Naive B cell (primary cell): Measurements from ENCODE around the gene LRRC4C. TPM values are rescaled to one million over a fixed set of nuclear protein-coding genes. Genes with fewer than 3 reads are reported as not detected.

Source experiments
- ATAC-seq, 2 donors: fragments of 150-1000 bp; cut with Tn5 transposase; 2 replicates each; pipeline ENCODE4 v1.10.0; 2021; ENCODE audit warnings: low read depth in 2 of 2, mild to moderate bottlenecking in 2 of 2, moderate library complexity in 2 of 2
- DNase-seq: peaks from one replicate; pipeline ENCODE4 v3.0.0; 2022
- H3K27ac Mint-ChIP-seq, 6 donors: one replicate each; pipeline ENCODE4 v1.8.0; 2020 to 2022; ENCODE audit warnings: mild to moderate bottlenecking in 6 of 6, mixed read lengths in 6 of 6, moderate library complexity in 5 of 6, inconsistent platforms in 2 of 6
- H3K27me3 Mint-ChIP-seq, 3 donors: one replicate each; pipeline ENCODE4 v1.8.0; 2021 to 2022; ENCODE audit warnings: mixed read lengths in 3 of 3, mild to moderate bottlenecking in 1 of 3
- H3K36me3 Mint-ChIP-seq, 2 donors: one replicate each; pipeline ENCODE4 v1.8.0; 2020 to 2022; ENCODE audit warnings: mixed read lengths in 2 of 2, inconsistent platforms in 1 of 2, mild to moderate bottlenecking in 1 of 2
- H3K4me1 Mint-ChIP-seq, 3 donors: one replicate each; pipeline ENCODE4 v1.8.0; 2020 to 2022; ENCODE audit warnings: mixed read lengths in 3 of 3, inconsistent platforms in 1 of 3, mild to moderate bottlenecking in 1 of 3, moderate library complexity in 1 of 3
- H3K4me3 Mint-ChIP-seq, 8 donors: one replicate each; pipeline ENCODE4 v1.8.0; 2020 to 2022; ENCODE audit warnings: mild to moderate bottlenecking in 8 of 8, mixed read lengths in 8 of 8, moderate library complexity in 8 of 8, inconsistent platforms in 2 of 8
- H3K9me3 Mint-ChIP-seq, 7 donors: one replicate each; pipeline ENCODE4 v1.8.0; 2020 to 2022; ENCODE audit warnings: mixed read lengths in 7 of 7, mild to moderate bottlenecking in 5 of 7, inconsistent platforms in 2 of 7, moderate library complexity in 1 of 7
- polyA plus RNA-seq, 6 donors: library from polyadenylated mRNA; unstranded; fragments of 300-500 nt; fragmentation: Illumina TruSeq; gene quantifications; one replicate each; pipeline ENCODE4 v1.2.3, GENCODE V29; 2021; ENCODE audit warnings: low read depth in 6 of 6

The LRRC4C gene
- polyA plus RNA-seq, 6 donors from 2014 or later, result not detected

GRCh38 chr11:41306431-41306830 lies 153.0 kb downstream of the LRRC4C start:
- ATAC-seq (peak in 1 of 2 donors; percentile 50), DNase-seq (no peak)
- H3K27ac Mint-ChIP-seq, result no peak overlapping the region
- H3K36me3 Mint-ChIP-seq, result no peaks in the 10 kb centered on the region
- peaks cover 0 to 2% (median 0%) of the 10 kb centered on the region in 3 donors for H3K4me1 Mint-ChIP-seq
- H3K27me3 Mint-ChIP-seq, result no peaks in the 10 kb centered on the region
- peaks cover 0 to 6% (median 4%) of the 10 kb centered on the region in 7 donors for H3K9me3 Mint-ChIP-seq
- no peak overlapping the region for H3K4me3 Mint-ChIP-seq

- Mint-ChIP-seq H3K27me3 (no peaks in the 10 kb centered on the region), H3K9me3 (peaks cover 0 to 6% (median 1%) of the 10 kb centered on the region in 7 donors), H3K36me3 (no peaks in the 10 kb centered on the region), H3K4me3 (no peak overlapping the region), H3K4me1 (no peaks in the 10 kb centered on the region), H3K27ac (no peak overlapping the region)
- DNase-seq (no peak), ATAC-seq (no peak)
Measured at GRCh38 chr11:41301023-41301422, 158.4 kb downstream of the LRRC4C start.

- Mint-ChIP-seq H3K4me1 (no peaks in the 10 kb centered on the region), H3K36me3 (no peaks in the 10 kb centered on the region), H3K27me3 (no peaks in the 10 kb centered on the region), H3K27ac (no peak overlapping the region), H3K9me3 (peaks cover 0 to 6% (median 0%) of the 10 kb centered on the region in 7 donors), H3K4me3 (no peak overlapping the region)
- DNase-seq (no peak), ATAC-seq (no peak)
Measured at GRCh38 chr11:41289408-41289807, 170.0 kb downstream of the LRRC4C start.

GRCh38 chr11:41286751-41287150 lies 172.7 kb downstream of the LRRC4C start:
- H3K9me3 Mint-ChIP-seq, result peaks cover 0 to 6% (median 0%) of the 10 kb centered on the region in 7 donors
- H3K27me3 Mint-ChIP-seq, result no peaks in the 10 kb centered on the region
- H3K4me3 Mint-ChIP-seq, result no peak overlapping the region
- H3K36me3 Mint-ChIP-seq, result no peaks in the 10 kb centered on the region
- DNase-seq (no peak), ATAC-seq (no peak)
- H3K27ac Mint-ChIP-seq, result no peak overlapping the region
- no peaks in the 10 kb centered on the region for H3K4me1 Mint-ChIP-seq

GRCh38 chr11:41284354-41284753 lies 175.1 kb downstream of the LRRC4C start:
- peaks cover 0 to 8% (median 1%) of the 10 kb centered on the region in 7 donors for H3K9me3 Mint-ChIP-seq
- H3K4me3 Mint-ChIP-seq, result no peak overlapping the region
- DNase-seq (no peak), ATAC-seq (no peak)
- no peaks in the 10 kb centered on the region for H3K4me1 Mint-ChIP-seq
- H3K27ac Mint-ChIP-seq, result no peak overlapping the region
- H3K36me3 Mint-ChIP-seq, result no peaks in the 10 kb centered on the region
- no peaks in the 10 kb centered on the region for H3K27me3 Mint-ChIP-seq

- ATAC-seq, result no peak
- H3K4me3 Mint-ChIP-seq, result no peak overlapping the region
- no peaks in the 10 kb centered on the region for H3K27me3 Mint-ChIP-seq
- DNase-seq, result no peak
- no peaks in the 10 kb centered on the region for H3K4me1 Mint-ChIP-seq
- H3K9me3 Mint-ChIP-seq, result peaks cover 0 to 10% (median 0%) of the 10 kb centered on the region in 7 donors
- no peaks in the 10 kb centered on the region for H3K36me3 Mint-ChIP-seq
- H3K27ac Mint-ChIP-seq, result no peak overlapping the region
Measured at GRCh38 chr11:41283191-41283930, 176.1 kb downstream of the LRRC4C start.

GRCh38 chr11:41282395-41282794 lies 177.1 kb downstream of the LRRC4C start:
- DNase-seq (no peak), ATAC-seq (no peak)
- Mint-ChIP-seq H3K9me3 (peaks cover 0 to 10% (median 0%) of the 10 kb centered on the region in 7 donors), H3K4me1 (no peaks in the 10 kb centered on the region), H3K36me3 (no peaks in the 10 kb centered on the region), H3K4me3 (no peak overlapping the region), H3K27me3 (no peaks in the 10 kb centered on the region), H3K27ac (no peak overlapping the region)

- ATAC-seq (no peak), DNase-seq (no peak)
- H3K9me3 Mint-ChIP-seq, result peaks cover 0 to 10% (median 0%) of the 10 kb centered on the region in 7 donors
- H3K4me3 Mint-ChIP-seq, result no peak overlapping the region
- no peaks in the 10 kb centered on the region for H3K36me3 Mint-ChIP-seq
- H3K4me1 Mint-ChIP-seq, result no peaks in the 10 kb centered on the region
- H3K27ac Mint-ChIP-seq, result peak overlapping the region in 1 of 6 donors; percentile 6
- H3K27me3 Mint-ChIP-seq, result no peaks in the 10 kb centered on the region
Measured at GRCh38 chr11:41281131-41281742, 178.2 kb downstream of the LRRC4C start.

- Mint-ChIP-seq H3K4me3 (no peak overlapping the region), H3K36me3 (no peaks in the 10 kb centered on the region), H3K9me3 (peaks cover 0 to 16% (median 7%) of the 10 kb centered on the region in 7 donors), H3K27me3 (no peaks in the 10 kb centered on the region), H3K4me1 (no peaks in the 10 kb centered on the region), H3K27ac (no peak overlapping the region)
- DNase-seq (no peak), ATAC-seq (no peak)
Measured at GRCh38 chr11:41274831-41275230, 184.6 kb downstream of the LRRC4C start.

GRCh38 chr11:41273908-41274307 lies 185.5 kb downstream of the LRRC4C start:
- ATAC-seq, result no peak

GRCh38 chr11:41267451-41267850 lies 192.0 kb downstream of the LRRC4C start:
- ATAC-seq (no peak), DNase-seq (no peak)
- Mint-ChIP-seq H3K27ac (no peak overlapping the region), H3K9me3 (peaks cover 0 to 8% (median 2%) of the 10 kb centered on the region in 7 donors), H3K27me3 (no peaks in the 10 kb centered on the region), H3K4me3 (no peak overlapping the region), H3K4me1 (no peaks in the 10 kb centered on the region), H3K36me3 (no peaks in the 10 kb centered on the region)

More at GRCh38 chr11:41273908-41274307, 185.5 kb downstream of the LRRC4C start:
- no peak for DNase-seq
- Mint-ChIP-seq H3K27ac (no peak overlapping the region), H3K4me3 (peak overlapping the region in 1 of 8 donors; percentile 14), H3K9me3 (peaks cover 0 to 11% (median 7%) of the 10 kb centered on the region in 7 donors), H3K27me3 (no peaks in the 10 kb centered on the region), H3K4me1 (no peaks in the 10 kb centered on the region), H3K36me3 (no peaks in the 10 kb centered on the region)

GRCh38 chr11:41256041-41256440 lies 203.4 kb downstream of the LRRC4C start:
- H3K27ac Mint-ChIP-seq, result no peak overlapping the region
- no peak overlapping the region for H3K4me3 Mint-ChIP-seq
- no peaks in the 10 kb centered on the region for H3K27me3 Mint-ChIP-seq
- H3K9me3 Mint-ChIP-seq, result peaks cover 0 to 3% (median 3%) of the 10 kb centered on the region in 7 donors
- H3K36me3 Mint-ChIP-seq, result no peaks in the 10 kb centered on the region
- no peaks in the 10 kb centered on the region for H3K4me1 Mint-ChIP-seq
- ATAC-seq (no peak), DNase-seq (no peak)

- Mint-ChIP-seq H3K4me3 (no peak overlapping the region), H3K27me3 (no peaks in the 10 kb centered on the region), H3K27ac (no peak overlapping the region), H3K36me3 (no peaks in the 10 kb centered on the region), H3K4me1 (no peaks in the 10 kb centered on the region), H3K9me3 (peaks cover 0 to 3% (median 3%) of the 10 kb centered on the region in 7 donors)
- DNase-seq, result no peak
- ATAC-seq, result no peak
Measured at GRCh38 chr11:41254966-41255365, 204.5 kb downstream of the LRRC4C start.

- DNase-seq, result no peak
- H3K4me3 Mint-ChIP-seq, result no peak overlapping the region
- H3K36me3 Mint-ChIP-seq, result no peaks in the 10 kb centered on the region
- no peaks in the 10 kb centered on the region for H3K4me1 Mint-ChIP-seq
- ATAC-seq, result no peak
- no peak overlapping the region for H3K27ac Mint-ChIP-seq
- peaks cover 0 to 13% (median 8%) of the 10 kb centered on the region in 7 donors for H3K9me3 Mint-ChIP-seq
- no peaks in the 10 kb centered on the region for H3K27me3 Mint-ChIP-seq
Measured at GRCh38 chr11:41250408-41250935, 209.0 kb downstream of the LRRC4C start.
